Middle frontal gyrus (tissue), 1 donor: ENCODE results near the gene A2M.

ENCODE experiments used
- DNase-seq: peaks from one replicate; pipeline ENCODE4 v3.0.0-alpha.2; 2015; ENCODE audit warnings: low spot score; ENCODE audit errors: extremely low spot score

The A2M gene

GRCh38 chr12:9122091-9122609 is 6.4 kb upstream of the A2M start:
- no peak for DNase-seq

GRCh38 chr12:9120487-9121184 is 4.9 kb upstream of the A2M start:
- no peak for DNase-seq

DNA sequence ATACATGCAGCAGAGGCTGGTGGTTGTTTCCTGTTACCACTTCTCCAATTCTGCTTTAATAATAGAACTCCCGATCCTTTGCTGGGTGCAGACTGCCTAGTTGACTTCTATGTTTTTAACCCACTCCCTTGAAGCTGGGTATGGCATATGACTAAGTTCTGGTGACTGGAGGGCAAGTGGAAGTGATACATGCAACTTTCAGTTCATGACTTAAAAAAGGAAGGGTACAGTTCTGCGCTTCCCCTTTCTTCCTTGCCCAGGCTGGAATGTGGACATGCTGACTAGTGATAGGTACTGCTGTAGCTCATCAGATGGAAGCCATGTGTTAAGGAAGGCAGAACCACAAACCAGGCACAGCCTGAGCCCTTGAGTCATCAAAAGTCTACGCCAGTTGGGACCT is 2.4 kb upstream of the A2M start:
- DNase-seq, result no peak

DNA sequence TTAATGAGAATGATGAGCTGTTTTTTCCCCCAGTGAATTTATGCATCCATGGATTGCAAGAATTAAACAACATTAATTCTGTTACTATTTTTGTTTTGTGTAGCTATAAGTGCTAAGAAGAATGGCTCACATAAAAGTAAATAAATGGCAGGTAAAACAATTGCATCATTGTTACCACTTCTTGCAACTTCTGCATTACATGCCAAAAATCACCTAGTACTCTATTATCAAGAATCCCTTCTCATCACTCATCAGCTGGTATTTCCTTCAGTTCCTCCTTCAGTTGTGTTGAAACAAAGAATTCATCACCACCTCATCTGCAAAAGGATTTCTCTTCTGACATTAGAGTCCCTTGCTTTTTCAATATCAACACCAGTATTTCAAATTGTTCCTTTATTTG is 773 bp downstream of the A2M start:
- no peak for DNase-seq

- DNase-seq, result no peak
Measured at GRCh38 chr12:9113987-9114309, 1.8 kb downstream of the A2M start.

- DNase-seq, result no peak
Measured at GRCh38 chr12:9113296-9113986, 2.3 kb downstream of the A2M start.

DNA sequence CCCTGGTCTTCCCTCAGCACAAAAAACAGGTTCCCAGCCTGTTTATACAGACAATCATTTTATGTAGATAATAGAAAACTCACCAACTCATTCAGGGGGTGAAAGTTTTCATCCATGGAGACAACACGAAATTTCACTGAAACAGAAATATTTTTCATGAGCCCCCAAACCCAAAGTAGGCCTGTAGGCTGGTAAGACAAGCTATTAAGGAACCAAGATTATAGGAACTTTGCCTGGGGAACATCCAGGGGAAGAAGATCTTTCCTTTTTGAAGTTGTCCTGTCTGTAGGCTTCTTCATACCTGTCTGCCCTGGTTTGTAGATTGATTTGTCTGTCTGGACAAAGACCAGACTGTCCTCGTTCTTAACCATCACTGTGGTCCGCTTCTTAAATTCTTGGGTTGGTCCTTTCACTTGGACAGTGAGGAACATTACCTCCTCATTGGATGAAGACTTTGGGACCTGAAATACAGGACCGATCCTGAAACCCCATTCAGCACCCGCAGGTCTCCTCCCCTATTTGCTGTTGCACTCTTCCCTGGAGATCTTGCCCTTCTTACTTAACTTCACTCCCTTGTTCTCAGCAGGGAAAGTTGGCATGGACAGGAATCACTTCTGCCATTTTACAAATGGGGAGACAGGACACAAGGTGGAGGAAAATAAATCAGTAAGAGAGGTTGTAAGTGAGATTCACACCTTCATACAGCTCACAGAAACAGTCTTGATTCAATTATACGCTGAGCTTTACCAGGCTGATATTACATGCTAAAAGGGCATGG is 3.5 kb downstream of the A2M start:
- DNase-seq, result no peak

GRCh38 chr12:9111525-9111924 is 4.2 kb downstream of the A2M start:
- DNase-seq, result no peak

DNA sequence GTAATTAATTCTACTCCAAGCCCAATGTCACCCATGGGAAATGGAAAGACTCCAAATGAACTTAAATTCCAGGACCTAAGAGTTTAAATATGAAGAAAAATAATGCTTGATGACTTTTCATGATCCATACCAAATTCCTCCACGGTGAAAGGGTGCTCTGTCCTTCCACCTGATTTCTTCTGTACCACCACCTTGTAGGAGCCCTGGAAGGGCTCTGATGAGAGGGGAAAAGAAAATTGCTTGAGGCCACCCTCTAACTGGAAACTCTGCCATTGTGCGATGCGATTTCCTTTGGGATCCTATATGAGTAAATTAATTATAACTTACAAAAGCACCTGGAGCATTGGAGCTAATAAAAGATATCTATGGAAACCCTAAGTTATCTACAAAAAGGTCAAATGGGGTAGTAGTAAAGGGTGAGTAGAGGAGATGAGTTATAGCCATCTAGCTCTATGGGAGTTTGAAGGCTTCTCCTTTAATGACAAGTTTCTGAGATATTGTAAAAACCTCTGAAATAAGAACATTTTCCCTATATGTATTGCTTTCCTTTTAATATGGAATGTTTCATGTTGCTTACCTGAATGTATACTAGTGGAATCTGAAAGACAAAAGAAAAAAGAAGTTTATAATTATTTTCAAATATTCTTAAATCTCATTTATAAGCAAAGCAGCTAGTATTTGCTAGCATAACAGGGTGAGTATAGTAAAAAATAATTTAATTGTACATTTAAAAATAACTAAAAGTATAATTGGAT is 5.8 kb downstream of the A2M start:
- no peak for DNase-seq

DNA sequence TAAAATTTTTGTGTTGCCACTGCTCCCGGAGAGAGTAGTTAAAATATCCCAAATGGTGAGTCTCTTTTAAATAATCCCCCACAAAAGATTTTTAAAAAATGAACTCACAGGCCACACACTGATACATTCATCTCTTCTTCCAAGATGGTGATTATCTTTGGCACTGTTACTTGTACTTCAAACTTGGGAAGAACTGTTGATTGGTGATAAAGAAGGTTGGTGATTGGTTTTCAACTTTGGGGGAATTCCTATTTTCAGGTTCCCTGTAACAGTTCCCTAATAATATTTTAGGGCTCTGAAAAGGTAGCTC is 6.6 kb downstream of the A2M start:
- no peak for DNase-seq

DNA sequence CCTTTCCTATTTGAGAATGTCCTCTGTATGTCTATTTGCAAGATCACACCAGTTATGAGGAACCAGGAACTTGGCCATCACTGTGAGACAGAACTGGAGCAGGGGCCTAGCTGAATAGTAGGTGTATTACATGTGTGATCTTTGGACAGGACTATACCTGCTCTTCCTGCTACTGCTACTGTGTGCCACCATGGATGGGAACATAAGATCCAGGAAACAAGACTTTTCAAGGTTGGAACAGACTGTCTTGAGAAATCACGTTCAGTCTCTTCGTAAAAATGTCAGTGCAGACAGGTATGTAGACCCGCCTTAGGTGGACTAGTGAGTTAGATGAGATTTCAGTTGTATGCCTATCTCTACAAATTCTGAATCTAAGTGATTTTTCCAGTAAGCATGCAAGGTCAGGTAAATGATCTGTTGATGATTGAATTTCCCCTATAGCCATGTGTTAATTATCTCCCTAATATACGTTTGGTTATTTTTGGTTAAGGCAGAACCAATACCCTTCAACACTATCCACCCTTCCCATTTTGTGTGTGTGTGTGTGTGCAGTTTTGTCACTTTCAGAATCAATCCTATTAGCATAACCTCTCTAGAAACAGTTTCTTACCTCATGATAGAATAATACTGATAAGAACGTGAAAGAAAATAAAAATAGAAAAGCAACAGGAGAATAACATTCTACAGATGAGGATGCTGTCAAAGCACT is 7.1 kb downstream of the A2M start:
- DNase-seq, result no peak

DNA sequence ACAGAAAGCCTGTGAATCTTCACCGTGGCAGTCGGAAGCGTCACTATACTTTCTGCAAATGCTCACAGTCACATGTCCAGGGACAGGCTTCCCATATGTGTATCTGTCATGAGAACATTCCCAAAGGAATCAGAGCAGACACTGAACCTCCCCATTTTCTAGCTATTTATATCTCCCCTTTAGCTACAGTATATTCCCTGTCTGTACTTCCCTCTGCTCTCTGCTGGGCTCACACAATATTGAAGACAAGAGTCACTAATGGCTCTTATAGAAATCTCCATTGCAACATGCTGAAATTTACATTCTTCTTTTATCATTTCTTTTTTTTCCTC is 8.2 kb downstream of the A2M start:
- DNase-seq, result no peak

DNA sequence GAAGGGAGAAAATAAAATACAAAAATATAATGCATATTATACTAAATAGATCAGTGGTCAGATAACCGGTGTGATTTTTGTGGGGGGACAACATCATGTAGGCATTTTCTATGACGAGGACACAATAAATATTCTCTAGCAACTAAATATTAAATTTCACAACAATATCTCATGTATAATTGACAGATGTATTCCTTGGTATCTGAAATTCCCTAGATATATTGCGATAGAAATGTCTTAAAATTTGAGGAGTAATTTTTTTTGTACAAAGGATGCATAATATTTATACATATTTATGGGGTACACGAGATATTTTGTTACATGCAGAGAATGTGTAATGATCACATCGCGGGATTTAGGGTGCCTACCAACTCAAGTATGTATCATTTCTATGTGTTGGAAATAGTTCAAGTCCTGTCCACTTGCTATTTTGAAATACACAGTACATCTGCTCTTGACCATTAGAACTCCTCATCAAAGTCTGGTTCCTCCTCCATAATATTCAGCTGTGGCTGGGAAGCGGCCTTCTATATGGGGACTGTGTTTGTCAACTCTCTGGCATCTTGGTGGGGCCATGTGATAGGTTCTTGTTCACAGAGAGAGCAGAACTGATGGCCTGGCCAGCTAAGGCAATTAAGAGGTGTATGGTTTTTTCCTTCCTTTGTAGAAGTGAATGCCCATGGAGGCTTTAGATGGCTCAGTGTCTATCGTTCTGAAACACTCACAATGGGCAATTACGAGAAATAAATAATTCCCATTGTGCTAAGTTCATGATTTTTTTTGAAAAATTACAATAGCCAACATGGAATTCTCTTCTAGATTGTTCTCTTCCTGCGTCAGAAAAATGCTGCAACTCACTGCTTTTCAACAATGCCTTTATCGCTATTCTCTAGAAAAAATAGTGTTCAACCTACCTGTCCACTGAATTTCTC is 8.8 kb downstream of the A2M start:
- no peak for DNase-seq

GRCh38 chr12:9106067-9106466 is 9.7 kb downstream of the A2M start:
- no peak for DNase-seq

DNA sequence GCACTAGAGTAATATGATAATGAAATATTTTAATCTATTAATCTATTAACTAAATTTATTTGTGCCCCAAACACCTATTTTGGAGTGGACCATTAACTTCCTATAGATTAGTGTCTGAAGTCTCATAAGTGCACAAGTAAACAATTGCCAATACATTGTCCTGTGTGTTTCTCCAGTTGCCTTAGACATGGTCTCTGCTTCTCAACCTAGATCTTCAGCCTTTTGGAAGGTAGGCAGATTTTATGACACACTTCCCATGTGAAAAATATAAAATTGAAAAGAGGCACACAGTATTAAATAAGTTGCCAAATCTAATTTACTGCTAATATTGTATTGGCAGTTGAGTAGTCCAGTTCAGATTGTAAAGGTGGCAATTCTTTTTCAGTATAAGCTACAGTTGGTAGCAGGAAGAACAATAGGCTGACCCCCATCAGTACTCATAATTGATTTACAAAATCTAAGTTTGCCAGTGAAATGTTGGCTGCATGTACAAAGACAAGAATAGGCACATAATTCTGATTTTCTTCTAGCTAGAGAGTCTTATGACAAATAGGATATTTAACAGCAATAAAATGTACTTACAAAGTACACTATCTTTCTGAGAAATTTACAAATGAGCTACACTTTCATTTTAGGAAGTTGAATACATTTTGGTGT is 10.8 kb downstream of the A2M start:
- DNase-seq, result no peak

DNA sequence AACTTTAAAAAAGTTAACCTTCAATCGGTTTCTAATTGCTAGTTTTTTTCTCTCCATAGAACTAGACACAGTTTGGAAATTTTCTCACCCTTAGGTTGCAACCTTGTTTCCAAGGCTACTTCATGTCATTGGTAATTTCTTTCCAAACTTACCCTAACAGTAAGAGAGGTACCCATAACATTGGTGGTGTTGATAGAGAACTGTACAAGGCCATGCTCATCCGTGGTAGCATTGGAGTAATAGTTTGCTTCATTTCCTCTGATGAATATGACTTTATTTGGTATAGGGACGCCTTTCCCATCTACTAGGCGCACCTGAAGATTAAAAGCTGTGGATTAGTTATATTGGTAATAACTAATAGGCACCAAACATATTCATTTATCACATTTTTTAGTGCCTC is 11.6 kb downstream of the A2M start:
- DNase-seq, result no peak

- DNase-seq, result no peak
Measured at GRCh38 chr12:9103050-9103849, 12.5 kb downstream of the A2M start.

DNA sequence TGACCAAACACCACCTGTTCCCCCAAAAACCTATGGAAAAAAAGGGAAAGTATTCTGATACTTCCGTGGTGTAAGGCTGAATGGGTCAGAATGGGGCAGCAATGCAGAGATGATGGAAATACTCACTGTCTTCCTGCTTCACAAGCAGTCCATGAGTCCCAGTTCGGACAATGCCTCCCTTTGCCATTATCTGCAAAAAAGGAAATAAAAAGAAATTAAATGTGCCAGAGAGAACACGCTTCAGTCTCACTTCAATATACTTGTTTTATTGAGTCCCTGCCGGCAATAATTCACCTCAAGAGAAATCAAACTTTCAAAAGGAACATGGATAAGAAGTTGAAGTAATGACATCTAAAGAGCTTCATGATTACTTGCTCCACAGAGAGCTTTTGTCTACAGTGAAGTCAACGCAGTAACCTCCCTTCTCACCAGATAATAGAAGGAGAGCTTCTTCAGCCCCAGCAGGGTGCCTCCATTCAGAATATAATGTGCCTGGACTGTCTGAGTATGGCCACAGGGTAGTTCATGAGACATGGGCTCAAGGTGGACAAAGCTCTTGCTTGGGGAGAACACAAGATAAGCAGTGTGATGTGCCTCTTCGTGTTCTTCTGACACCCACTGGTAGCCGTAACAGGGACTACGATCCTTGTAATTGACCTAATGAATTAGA is 14.6 kb downstream of the A2M start:
- no peak for DNase-seq
